HG03342 (cell line): ENCODE results near the gene SDK2.
"Not testable (repeated sequence)": the region's sequence is repeated elsewhere in the genome, so short reads cannot be mapped to it uniquely, and the experiment has no call there.

Source experiments
- ATAC-seq: cut with Tn5 transposase; IDR thresholded peaks from one replicate; pipeline ENCODE4 v1.9.1; 2021; ENCODE audit warnings: mild to moderate bottlenecking, moderate library complexity; ENCODE audit not compliant: unreplicated experiment

The SDK2 gene

GRCh38 chr17:73313526-73314127 is 330.6 kb downstream of the SDK2 start:
- ATAC-seq: no peak

GRCh38 chr17:73312887-73313286 is 331.4 kb downstream of the SDK2 start:
- not testable (repeated sequence) for ATAC-seq

DNA sequence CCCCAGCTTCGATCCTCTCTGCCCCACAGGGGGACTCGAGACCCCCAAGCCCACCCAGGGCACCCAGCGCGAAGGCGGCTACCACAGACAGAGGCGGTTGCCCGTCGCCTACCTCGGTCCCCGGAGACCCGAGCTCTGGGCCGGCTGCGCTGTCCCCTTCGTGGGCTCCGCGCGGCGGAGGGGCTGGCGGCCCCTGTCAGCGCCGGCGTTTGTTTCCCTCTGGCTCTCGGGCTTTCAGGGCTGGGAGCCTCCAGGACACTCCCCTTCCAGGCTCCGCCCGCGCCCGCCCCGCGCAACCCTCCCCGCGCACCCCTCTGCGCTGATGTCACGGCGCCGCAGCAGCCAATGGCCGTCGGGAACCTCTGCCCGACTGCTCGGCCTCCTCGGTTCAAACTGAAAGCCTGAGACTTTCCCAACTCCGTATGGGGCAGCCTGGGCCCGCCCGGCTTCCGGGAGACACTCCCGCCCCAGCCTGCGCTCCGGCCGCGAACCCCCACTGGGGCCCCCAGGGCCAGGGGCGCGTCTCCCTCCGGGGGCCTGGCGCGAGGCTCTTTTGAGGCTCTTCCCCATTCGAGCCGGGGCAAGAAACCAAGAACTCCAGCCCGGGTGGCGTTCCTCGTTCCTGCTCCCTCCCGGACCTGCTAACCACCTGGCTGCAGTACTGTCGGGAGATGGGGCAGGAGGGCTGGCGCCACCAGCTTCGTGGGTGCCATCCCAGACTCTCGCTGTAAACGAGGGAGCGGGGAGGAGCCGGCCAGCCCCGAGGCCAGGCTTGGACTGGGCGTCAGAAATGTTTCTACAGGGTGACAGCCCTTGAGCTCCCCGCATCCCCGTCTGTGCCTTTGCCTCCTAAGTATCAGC is 332.2 kb downstream of the SDK2 start, which contains the start of gene CDC42EP4:
Gene CDC42EP4, minus strand, starts transcription at position 221 of the 861 bp plus-strand sequence. CDS start 25,501 bp downstream, outside the sequence.
- peak; percentile 86 for ATAC-seq

DNA sequence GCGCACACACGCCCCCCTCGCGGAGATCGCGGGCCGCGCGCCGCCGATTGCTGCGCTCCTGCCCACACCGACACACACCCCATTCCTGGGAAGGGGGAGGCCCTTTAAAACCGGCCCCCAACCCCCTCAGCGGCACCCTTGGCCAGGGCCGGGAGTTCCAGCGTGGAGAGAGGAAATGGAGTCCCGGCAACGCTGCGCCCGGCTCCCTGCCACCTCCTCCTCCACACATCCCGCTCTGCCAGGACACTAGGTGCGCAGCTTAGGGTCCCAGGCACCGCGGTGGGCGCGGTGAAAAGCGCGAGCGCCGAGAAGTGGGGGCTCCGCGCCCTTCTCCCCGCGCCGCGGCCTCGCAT is 332.8 kb downstream of the SDK2 start:
- peak; percentile 20 for ATAC-seq

GRCh38 chr17:73309727-73310596 is 334.3 kb downstream of the SDK2 start:
- no peak for ATAC-seq

DNA sequence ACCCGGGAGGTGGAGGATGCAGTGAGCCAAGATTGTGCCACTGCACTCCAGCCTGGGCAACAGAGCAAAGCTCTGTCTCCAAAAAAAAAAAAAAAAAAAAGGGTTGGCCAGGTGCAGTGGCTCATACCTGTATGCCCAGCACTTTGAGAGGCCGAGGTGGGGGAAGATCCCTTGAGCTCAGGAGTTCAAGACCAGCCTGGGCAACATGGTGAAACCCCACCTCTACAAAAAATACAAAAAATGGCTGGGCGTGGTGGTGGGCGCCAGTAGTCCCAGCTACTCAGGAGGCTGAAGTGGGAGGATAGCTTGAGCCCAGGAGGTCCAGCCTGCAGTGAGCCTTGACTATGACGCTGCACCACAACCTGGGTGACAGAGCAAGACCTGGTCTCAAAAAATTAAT is 335.3 kb downstream of the SDK2 start:
- ATAC-seq: not testable (repeated sequence)

GRCh38 chr17:73308017-73308823 is 336.0 kb downstream of the SDK2 start:
- no peak for ATAC-seq

DNA sequence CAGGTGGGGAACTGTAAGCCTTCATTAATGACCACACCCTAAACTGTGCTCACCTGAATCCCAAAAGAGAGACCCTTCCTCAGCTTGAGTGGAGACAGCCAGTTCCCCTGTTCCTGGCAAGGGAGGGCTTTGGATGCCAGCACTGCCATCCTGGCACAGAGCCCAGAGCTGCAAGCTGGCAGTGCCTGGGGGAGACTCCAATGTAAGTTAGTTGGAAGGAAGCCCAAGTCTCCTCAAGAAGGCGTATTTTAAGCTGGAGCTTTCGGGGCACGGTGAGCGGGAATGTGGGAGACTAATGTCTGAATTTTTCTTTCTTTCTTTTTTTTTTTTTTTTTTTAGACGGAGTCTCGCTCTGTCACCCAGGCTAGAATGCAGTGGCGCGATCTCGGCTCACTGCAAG is 337.1 kb downstream of the SDK2 start:
- no peak for ATAC-seq

GRCh38 chr17:73305845-73306836 is 338.1 kb downstream of the SDK2 start:
- no peak for ATAC-seq

- no peak for ATAC-seq
These were observed 339.1 kb downstream of the SDK2 start for GRCh38 chr17:73304971-73305812.

DNA sequence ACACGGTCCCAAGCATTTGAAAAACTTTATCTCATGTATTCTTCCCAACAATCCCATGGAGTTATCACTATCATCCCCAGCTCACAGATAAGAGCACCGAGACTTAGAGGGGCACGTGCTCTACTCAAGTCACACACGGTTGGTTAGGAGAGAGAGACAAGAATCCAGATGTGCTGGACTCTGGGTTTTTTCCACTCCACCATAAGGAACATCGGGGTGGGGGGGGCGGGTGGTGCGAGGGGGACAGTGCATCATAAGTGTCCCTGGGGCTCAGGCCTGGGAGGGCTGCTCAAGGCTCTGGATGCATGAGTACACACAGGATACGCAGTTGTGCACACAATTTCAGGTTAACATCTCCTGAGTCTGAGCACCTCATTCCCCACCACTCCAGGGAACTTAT is 339.8 kb downstream of the SDK2 start:
- ATAC-seq: no peak

DNA sequence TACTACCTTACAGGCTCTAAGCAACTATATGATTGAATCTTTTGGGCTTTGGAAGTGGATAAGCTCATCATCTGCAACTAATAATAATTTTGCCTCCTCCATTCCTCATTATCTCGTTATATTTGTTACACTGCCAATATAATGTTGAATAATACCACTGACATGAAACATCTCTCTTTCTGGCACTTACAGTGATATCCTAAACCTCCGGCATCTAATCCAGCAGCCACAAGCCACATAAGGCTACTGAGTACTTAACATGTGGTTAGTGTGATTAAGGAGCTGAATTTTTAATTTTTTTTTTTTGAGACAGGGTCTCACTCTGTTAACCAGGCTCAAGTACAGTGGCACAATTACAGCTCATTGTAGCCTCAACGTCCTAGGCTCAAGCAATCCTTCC is 342.1 kb downstream of the SDK2 start:
- ATAC-seq: no peak

DNA sequence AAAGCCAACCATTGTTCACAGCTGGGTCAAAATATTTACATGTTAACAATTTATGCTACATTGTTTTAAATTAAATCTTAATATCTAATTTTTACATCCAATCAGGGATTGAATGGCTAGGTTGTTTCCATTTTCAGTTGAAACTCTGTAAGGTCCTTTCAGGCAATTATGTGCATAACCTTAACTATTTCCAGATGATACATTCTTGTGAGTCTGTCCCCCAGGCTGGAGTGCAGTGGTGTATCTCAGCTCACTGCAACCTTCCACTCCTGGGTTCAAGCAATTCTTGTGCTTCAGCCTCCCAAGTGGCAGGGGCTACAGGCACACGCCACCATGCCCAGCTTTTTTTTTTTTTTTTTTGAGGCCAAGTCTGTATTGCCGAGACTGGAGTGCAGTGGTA is 342.9 kb downstream of the SDK2 start:
- ATAC-seq: no peak

- no peak for ATAC-seq
These were observed 343.9 kb downstream of the SDK2 start for GRCh38 chr17:73300392-73300791.

GRCh38 chr17:73297934-73298861 is 346.0 kb downstream of the SDK2 start:
- ATAC-seq: peak; percentile 65

GRCh38 chr17:73293480-73293911 is 350.7 kb downstream of the SDK2 start:
- no peak for ATAC-seq

DNA sequence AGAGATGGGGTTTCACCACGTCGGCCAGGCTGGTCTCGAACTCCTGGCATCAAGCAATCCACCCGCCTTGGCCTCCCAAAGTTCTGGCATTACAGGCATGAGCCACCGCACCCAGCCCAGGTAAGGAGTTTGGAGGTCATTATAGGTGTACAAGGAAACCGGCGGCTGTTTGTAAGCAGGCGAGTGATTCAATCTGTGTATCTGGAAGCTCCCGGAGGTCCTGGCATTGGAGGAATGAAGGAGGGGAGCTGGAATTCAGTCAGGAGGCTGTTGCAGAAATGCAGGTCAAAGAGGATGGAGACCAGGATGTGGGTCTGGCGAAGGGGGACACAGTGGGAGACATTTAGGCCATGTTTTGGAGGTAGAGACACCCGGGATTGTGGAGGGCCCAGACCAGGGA is 351.2 kb downstream of the SDK2 start:
- no peak for ATAC-seq
